Mucosa of descending colon (tissue), 3 donors: ENCODE data around the gene ARHGAP26. TPM values are rescaled to one million over a fixed set of nuclear protein-coding genes. Genes with fewer than 3 reads are reported as not detected.

ENCODE experiments used
- ATAC-seq: fragments of 200-7000 bp; cut with Tn5 transposase; one replicate; pipeline ENCODE4 v1.9.1; 2020; ENCODE audit warnings: mild to moderate bottlenecking, moderate library complexity
- DNase-seq, 3 donors: peaks; one replicate each; pipeline ENCODE4 v3.0.0-alpha.2; 2020
- H3K36me3 ChIP-seq: fragments of 200-600 bp; one replicate; pipeline ENCODE4 v1.8.0; 2021; ENCODE audit warnings: low read depth, mild to moderate bottlenecking
- H3K4me1 ChIP-seq: fragments of 200-600 bp; one replicate; pipeline ENCODE4 v1.8.0; 2021; ENCODE audit warnings: low read depth, mild to moderate bottlenecking
- H3K4me3 ChIP-seq: fragments of 200-600 bp; one replicate; pipeline ENCODE4 v1.8.0; 2021; ENCODE audit warnings: mild to moderate bottlenecking
- H3K9me3 ChIP-seq: fragments of 200-600 bp; one replicate; pipeline ENCODE4 v1.8.0; 2021; ENCODE audit warnings: mild to moderate bottlenecking
- CTCF ChIP-seq: fragments of 200-600 bp; IDR thresholded peaks from one replicate; pipeline ENCODE4 v1.8.0; 2022; ENCODE audit warnings: antibody characterized with exemption, mild to moderate bottlenecking
- intact Hi-C, 2 donors: fragments of 100-400 bp; cut with DNase I in 1 of 2; cut with micrococcal nuclease in 1 of 2; formaldehyde crosslinking; loops; one replicate each; pipeline versions ENCODE4 v1.11.0 to v1.11.1; 2022; cut with DNase I, micrococcal nuclease
- total RNA-seq, 3 donors: library from RNA; stranded (reverse); fragmentation: NEBNext Ultra II Directional in 2 of 3; extraction: Animal tissue kit (Norgen Biotek cat#: 25700) in 2 of 3; gene quantifications; one replicate each; pipeline versions ENCODE4 v1.2.1 to v1.2.4, GENCODE V29; 2021 to 2023
- donor health status: DM: no; HTN: no; CAD: no; lungs with moderate emphysema.
- donor health status: DM: no; HTN: no; CAD: no.
- donor health status: DM: no; HTN: yes; CAD: no.

The ARHGAP26 gene
- total RNA-seq, 3 donors from 2014 or later = 52.9 to 96.0 (median 67.8) TPM

GRCh38 chr5:142971303-142972013 is 201.3 kb downstream of the ARHGAP26 start:
- Histone ChIP-seq H3K4me1 (no peaks in the 10 kb centered on the region), H3K4me3 (no peak overlapping the region), H3K9me3 (no peaks in the 10 kb centered on the region), H3K36me3 (no peaks in the 10 kb centered on the region)
- DNase-seq (no peak), ATAC-seq (no peak)
- intact Hi-C loops = no loop called here
- no peak for TF ChIP-seq CTCF

GRCh38 chr5:142972064-142972570 is 201.9 kb downstream of the ARHGAP26 start:
- DNase-seq (no peak), ATAC-seq (no peak)
- H3K4me1 ChIP-seq = no peaks in the 10 kb centered on the region
- H3K4me3 ChIP-seq = no peak overlapping the region
- no peaks in the 10 kb centered on the region for H3K36me3 ChIP-seq
- no peak for TF ChIP-seq CTCF
- no peaks in the 10 kb centered on the region for H3K9me3 ChIP-seq
- intact Hi-C loops = no loop called here

GRCh38 chr5:142973932-142974331 is 203.8 kb downstream of the ARHGAP26 start:
- H3K4me3 ChIP-seq = no peak overlapping the region
- DNase-seq = no peak
- ATAC-seq = no peak
- H3K9me3 ChIP-seq = no peaks in the 10 kb centered on the region
- no peak for TF ChIP-seq CTCF
- intact Hi-C loops = no loop called here
- H3K4me1 ChIP-seq = no peaks in the 10 kb centered on the region
- no peaks in the 10 kb centered on the region for H3K36me3 ChIP-seq

- no peaks in the 10 kb centered on the region for H3K4me1 ChIP-seq
- DNase-seq (no peak), ATAC-seq (no peak)
- H3K9me3 ChIP-seq = no peaks in the 10 kb centered on the region
- H3K4me3 ChIP-seq = no peak overlapping the region
- intact Hi-C loops = no loop called here
- no peak for TF ChIP-seq CTCF
- H3K36me3 ChIP-seq = no peaks in the 10 kb centered on the region
Observed at GRCh38 chr5:142974409-142974808, 204.2 kb downstream of the ARHGAP26 start.

GRCh38 chr5:142976861-142977260 is 206.7 kb downstream of the ARHGAP26 start:
- no peak for TF ChIP-seq CTCF
- Histone ChIP-seq H3K4me3 (no peak overlapping the region), H3K36me3 (no peaks in the 10 kb centered on the region), H3K4me1 (peaks cover 11% of the 10 kb centered on the region), H3K9me3 (no peaks in the 10 kb centered on the region)
- ATAC-seq = peak; percentile 31
- intact Hi-C loops = no loop called here
- no peak for DNase-seq
